IPS-NIHi11 (cell line): ENCODE measurements around the gene BEGAIN.
"Not testable (repeated sequence)": the region's sequence is repeated elsewhere in the genome, so short reads cannot be mapped to it uniquely, and the experiment has no call there.

Experiments used
- DNase-seq: peaks from one replicate; pipeline ENCODE4 v3.0.0; 2012; ENCODE audit warnings: mixed read lengths, low spot score

Gene BEGAIN

GRCh38 chr14:100523131-100523842 is 63.9 kb downstream of the BEGAIN start:
- DNase-seq: no peak

DNA sequence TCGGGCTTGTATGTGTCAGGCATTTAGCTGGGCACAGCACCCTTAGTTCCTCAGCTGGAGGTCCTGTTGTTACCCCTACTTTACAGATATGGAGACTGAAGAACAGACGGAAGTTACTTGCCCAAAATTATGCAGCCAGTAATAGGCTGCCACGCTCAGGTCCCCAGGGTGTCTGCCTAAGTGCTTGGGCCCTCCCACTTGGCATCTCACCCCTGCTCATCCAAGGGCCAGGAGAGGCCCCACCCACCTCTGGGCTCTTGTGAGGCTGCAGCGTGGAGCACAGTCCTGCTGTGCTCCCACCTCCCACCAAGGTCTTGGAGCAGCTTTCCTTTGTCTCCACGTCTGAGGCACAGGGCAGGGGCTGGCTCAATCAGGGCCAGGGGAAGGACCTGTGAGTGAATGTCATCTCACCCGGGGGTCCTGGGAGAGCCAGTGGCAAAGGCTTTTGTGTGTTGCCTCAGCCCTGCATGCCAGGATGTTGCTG is 64.6 kb downstream of the BEGAIN start:
- DNase-seq: peak; percentile 27

- not testable (repeated sequence) for DNase-seq
Observed at GRCh38 chr14:100506053-100506452, 81.2 kb downstream of the BEGAIN start.

DNA sequence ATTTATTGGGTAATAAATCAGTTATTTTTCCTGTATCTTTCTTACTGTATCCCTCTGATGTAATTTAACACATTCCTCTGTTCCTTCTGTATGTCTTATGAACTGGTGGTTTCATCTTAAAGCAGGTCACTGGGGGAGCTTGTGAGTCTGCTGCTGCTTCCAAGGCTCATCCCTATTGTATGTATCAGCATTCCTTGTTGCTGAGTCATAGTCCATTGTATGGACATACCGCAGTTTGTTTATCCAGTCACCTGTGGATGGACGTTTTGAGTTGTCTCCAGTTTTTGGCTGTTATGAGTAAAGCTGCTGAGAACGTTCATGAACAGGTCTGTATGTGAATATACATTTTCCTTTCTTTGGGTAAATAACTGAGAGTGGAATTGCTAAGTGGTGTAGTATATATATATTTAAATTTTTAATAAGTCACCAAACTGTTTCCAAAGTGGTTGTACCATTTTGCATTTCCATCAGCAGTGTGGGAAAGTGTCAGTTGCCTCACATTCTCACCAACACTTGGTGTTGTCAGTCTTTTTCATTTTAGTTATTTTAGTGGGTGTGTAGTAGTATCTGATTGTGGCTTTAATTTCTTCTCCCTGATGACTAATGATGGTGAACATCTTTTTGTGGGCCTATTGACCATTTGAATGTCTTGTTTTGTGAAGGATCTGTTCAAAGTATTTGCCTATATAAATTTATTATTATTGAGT is 82.7 kb downstream of the BEGAIN start:
- no peak for DNase-seq

DNA sequence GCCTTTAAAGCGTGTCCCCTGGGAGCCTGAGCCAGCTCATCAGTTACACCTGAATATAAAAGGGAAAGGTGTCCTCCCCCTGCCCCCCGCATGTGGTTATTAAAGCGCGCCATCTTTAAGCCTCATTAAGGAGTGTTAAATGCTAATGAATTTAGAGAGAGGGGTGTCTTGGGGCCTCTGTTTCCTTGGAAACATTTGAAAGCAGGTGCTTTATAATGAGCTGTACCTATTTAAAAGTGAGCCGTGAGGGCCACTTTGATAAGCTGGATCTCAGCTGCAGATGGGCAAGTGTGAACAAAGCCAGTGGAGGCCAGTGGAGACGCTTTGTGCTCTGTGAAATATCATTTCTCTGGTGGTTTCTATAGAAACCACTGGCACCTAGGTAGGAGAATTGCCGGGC is 84.0 kb downstream of the BEGAIN start:
- no peak for DNase-seq

- no peak for DNase-seq
Observed at GRCh38 chr14:100502622-100503220, 84.5 kb downstream of the BEGAIN start.

- DNase-seq: no peak
Observed at GRCh38 chr14:100500128-100500527, 87.1 kb downstream of the BEGAIN start.

- DNase-seq: no peak
Observed at GRCh38 chr14:100498068-100498467, 89.1 kb downstream of the BEGAIN start.

DNA sequence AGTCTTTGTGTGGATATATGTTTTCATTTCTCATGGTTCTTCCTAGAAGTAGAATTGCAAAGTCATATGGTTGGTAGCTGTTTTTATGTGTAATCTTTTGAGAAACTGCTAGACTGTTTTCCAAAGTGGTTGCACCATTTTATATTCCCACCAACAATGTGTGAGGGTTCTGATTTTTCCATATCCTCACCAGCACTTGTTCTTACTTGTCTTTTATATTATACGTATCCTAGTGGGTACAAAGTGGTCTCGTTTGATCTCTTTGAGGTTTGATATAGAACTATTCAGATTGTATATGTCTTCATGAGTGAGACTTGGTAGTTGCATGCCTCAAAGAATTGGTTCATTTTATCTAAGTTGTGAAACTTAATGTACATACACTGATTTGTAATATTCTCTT is 91.3 kb downstream of the BEGAIN start:
- no peak for DNase-seq

GRCh38 chr14:100494645-100495044 is 92.6 kb downstream of the BEGAIN start:
- no peak for DNase-seq

DNA sequence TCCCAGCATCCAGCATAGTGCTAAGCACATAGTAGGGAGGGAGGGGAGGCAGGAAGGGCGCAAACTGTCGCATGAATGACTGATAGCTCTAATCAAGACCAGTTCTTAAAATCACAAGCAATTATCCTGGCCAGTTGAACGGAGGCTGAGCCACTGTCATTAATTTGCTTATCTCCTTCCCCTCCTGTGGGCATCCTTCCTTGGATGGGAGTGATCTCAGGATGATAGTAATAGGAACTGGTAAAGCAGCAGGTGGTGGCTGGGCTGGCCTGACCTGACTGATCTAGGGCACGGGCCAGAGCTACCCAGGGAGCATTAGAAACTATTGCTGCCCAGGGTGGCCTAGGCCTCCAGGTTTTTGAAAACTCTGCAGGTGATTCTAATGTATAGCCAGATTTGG is 97.0 kb downstream of the BEGAIN start:
- no peak for DNase-seq

DNA sequence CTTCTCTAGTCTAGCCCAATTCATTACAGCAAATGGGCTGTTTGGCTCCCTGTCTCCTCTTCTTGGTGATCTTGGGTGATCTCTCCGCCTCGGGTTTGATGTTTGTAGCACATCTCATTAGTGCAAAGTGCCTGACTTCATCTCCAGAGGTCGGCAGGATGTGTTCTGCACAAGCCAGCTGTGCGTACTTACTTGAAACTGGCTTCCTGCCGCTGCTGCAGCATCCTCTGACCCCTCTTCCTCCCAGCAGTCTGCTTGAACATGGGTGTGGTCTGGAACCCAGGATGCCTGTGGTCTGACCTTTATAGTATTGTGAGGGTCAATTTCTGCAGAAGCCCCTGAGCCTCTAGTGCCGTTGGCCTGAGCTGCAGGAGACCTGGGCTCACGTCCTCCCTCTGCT is 99.2 kb downstream of the BEGAIN start:
- DNase-seq: no peak

- DNase-seq: no peak
Observed at GRCh38 chr14:100487304-100487703, 99.9 kb downstream of the BEGAIN start.
